GM18951 (cell line): ENCODE results near the gene GABRG3.

Experiments used
- POLR2A ChIP-seq: IDR thresholded peaks from 4 replicates; pipeline ENCODE4 v1.6.1; 2011; ENCODE audit warnings: mild to moderate bottlenecking; ENCODE audit not compliant: insufficient read length, insufficient read depth; ENCODE audit errors: extremely low read depth
- in situ Hi-C: fragments of 300-500 bp; cut with MboI; formaldehyde crosslinking; loops from one replicate; pipeline ENCODE4 v1.12.0; 2022; ENCODE audit warnings: low sequenced_read_pairs, mixed read lengths, inconsistent platforms; ENCODE audit not compliant: unreplicated experiment

The GABRG3 gene

GRCh38 chr15:27087651-27088583 lies 116.9 kb downstream of the GABRG3 start:
- no peak for TF ChIP-seq POLR2A
- in situ Hi-C loops, result no loop called here

- in situ Hi-C loops, result no loop called here
- no peak for TF ChIP-seq POLR2A
Measured at GRCh38 chr15:27088584-27089232, 117.7 kb downstream of the GABRG3 start.

GRCh38 chr15:27089233-27089586 lies 118.2 kb downstream of the GABRG3 start:
- in situ Hi-C loops, result no loop called here
- TF ChIP-seq POLR2A, result no peak

GRCh38 chr15:27089676-27090075 lies 118.7 kb downstream of the GABRG3 start:
- TF ChIP-seq POLR2A, result no peak

GRCh38 chr15:27091270-27091940 lies 120.4 kb downstream of the GABRG3 start:
- no peak for TF ChIP-seq POLR2A
- in situ Hi-C loops, result no loop called here

More at GRCh38 chr15:27089676-27090075, 118.7 kb downstream of the GABRG3 start:
- in situ Hi-C loops, result no loop called here

- in situ Hi-C loops, result no loop called here
- TF ChIP-seq POLR2A, result no peak
Measured at GRCh38 chr15:27092390-27092789, 121.4 kb downstream of the GABRG3 start.

GRCh38 chr15:27094235-27094634 lies 123.3 kb downstream of the GABRG3 start:
- no peak for TF ChIP-seq POLR2A
- in situ Hi-C loops, result no loop called here

GRCh38 chr15:27095886-27096624 lies 125.1 kb downstream of the GABRG3 start:
- in situ Hi-C loops, result no loop called here
- no peak for TF ChIP-seq POLR2A

- TF ChIP-seq POLR2A, result no peak
- in situ Hi-C loops, result no loop called here
Measured at GRCh38 chr15:27097506-27097905, 126.5 kb downstream of the GABRG3 start.

- in situ Hi-C loops, result no loop called here
- no peak for TF ChIP-seq POLR2A
Measured at GRCh38 chr15:27101982-27102381, 131.0 kb downstream of the GABRG3 start.

GRCh38 chr15:27111323-27111722 lies 140.3 kb downstream of the GABRG3 start:
- no peak for TF ChIP-seq POLR2A
- in situ Hi-C loops, result no loop called here

- no peak for TF ChIP-seq POLR2A
- in situ Hi-C loops, result no loop called here
Measured at GRCh38 chr15:27114473-27114872, 143.5 kb downstream of the GABRG3 start.
